GM19468 (cell line): ENCODE results near the gene CPSF4.
"Not testable (repeated sequence)": the region's sequence is repeated elsewhere in the genome, so short reads cannot be mapped to it uniquely, and the experiment has no call there.

Experiments
- ATAC-seq: cut with Tn5 transposase; IDR thresholded peaks from one replicate; pipeline ENCODE4 v1.9.1; 2021; ENCODE audit warnings: mild to moderate bottlenecking, moderate library complexity, moderate number of reproducible peaks; ENCODE audit not compliant: unreplicated experiment; ENCODE audit errors: extremely low read depth

Gene CPSF4

GRCh38 chr7:99407872-99408378 lies 30.8 kb upstream of the CPSF4 start:
- ATAC-seq: no peak

GRCh38 chr7:99408379-99409191 lies 30.2 kb upstream of the CPSF4 start, which contains the start of the genes BUD31 and PDAP1:
TSS of gene BUD31 (plus strand) at chr7:99408969. CDS start at chr7:99411093, 2,124 bp downstream.
TSS of gene PDAP1 (minus strand) at chr7:99408597. CDS start at chr7:99408548, 49 bp downstream.
- ATAC-seq: peak; percentile 59

- no peak for ATAC-seq
These were observed 29.6 kb upstream of the CPSF4 start for GRCh38 chr7:99409192-99409572.

GRCh38 chr7:99409806-99410205 lies 28.9 kb upstream of the CPSF4 start:
- ATAC-seq: no peak

GRCh38 chr7:99410635-99411034 lies 28.1 kb upstream of the CPSF4 start:
- ATAC-seq: no peak

- not testable (repeated sequence) for ATAC-seq
These were observed 23.1 kb upstream of the CPSF4 start for GRCh38 chr7:99415513-99416127.

- ATAC-seq: no peak
These were observed 20.5 kb upstream of the CPSF4 start for GRCh38 chr7:99418260-99418659.

- no peak for ATAC-seq
These were observed 19.3 kb upstream of the CPSF4 start for GRCh38 chr7:99419323-99420021.

GRCh38 chr7:99420213-99420612 lies 18.5 kb upstream of the CPSF4 start:
- ATAC-seq: no peak

GRCh38 chr7:99420986-99421385 lies 17.8 kb upstream of the CPSF4 start:
- no peak for ATAC-seq

GRCh38 chr7:99422186-99422585 lies 16.6 kb upstream of the CPSF4 start:
- no peak for ATAC-seq

GRCh38 chr7:99422625-99423024 lies 16.1 kb upstream of the CPSF4 start:
- ATAC-seq: no peak

GRCh38 chr7:99424932-99425730 lies 13.6 kb upstream of the CPSF4 start:
- ATAC-seq: no peak

- ATAC-seq: no peak
These were observed 9.7 kb upstream of the CPSF4 start for GRCh38 chr7:99428972-99429566.

- no peak for ATAC-seq
These were observed 9.0 kb upstream of the CPSF4 start for GRCh38 chr7:99429756-99430155.

GRCh38 chr7:99431756-99432540 lies 6.8 kb upstream of the CPSF4 start:
- not testable (repeated sequence) for ATAC-seq

- ATAC-seq: no peak
These were observed 5.6 kb upstream of the CPSF4 start for GRCh38 chr7:99433158-99433557.

GRCh38 chr7:99437946-99438572 lies 684 bp upstream of the CPSF4 start:
- no peak for ATAC-seq
